Measurements from ENCODE around the gene GRAMD1A.

- TF ChIP-seq CTCF (conservative IDR thresholded peaks at IDR 0.05; ENCODE audit: low read length) (no peak), EZH2phosphoT487 (IDR thresholded peaks at IDR 0.05; ENCODE audit: borderline replicate concordance) (no peak)
Observed at GRCh38 chr19:35061583-35062373, 61.7 kb downstream of the GRAMD1A start.
